ENCODE results near the gene COG5.

COG5 gene

DNA sequence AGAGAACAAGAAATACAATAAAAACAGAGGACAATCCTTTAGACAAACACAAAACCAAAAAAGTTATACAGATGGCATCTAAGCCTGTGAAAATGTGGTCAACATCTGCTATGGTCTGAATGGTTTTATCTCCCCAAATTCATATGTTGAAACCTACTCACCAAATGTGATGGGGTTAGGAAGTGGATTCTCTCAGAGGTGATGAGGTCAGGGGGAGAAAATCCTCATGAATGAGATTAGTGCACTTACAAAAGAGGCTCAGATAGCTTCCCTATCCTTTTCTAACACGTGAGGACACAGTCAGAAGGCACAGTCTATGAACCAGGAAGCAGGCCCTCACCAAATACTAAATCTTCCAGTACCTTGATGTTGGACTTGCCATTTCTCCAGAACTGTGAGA is 241.7 kb downstream of the COG5 start:
- DNase-seq, result no peak

DNA sequence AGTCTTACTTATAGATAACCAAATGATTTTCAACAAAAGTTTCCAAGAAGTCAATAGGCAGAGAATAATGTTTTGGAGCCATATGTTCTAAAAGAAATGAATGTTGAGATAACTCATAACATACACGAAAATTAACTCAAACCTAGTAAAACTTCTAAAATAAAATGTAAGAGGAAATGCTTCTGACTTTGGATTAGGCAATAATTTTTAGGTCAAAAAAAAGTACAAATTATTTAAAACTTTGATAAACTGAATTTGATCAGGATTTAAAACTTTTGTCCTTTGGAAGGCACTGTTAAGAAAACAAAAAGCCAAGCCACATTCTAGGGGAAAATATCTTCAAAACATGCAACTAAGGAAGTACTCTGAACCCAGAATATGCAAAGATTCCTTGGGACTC is 242.1 kb downstream of the COG5 start:
- DNase-seq, result no peak

DNA sequence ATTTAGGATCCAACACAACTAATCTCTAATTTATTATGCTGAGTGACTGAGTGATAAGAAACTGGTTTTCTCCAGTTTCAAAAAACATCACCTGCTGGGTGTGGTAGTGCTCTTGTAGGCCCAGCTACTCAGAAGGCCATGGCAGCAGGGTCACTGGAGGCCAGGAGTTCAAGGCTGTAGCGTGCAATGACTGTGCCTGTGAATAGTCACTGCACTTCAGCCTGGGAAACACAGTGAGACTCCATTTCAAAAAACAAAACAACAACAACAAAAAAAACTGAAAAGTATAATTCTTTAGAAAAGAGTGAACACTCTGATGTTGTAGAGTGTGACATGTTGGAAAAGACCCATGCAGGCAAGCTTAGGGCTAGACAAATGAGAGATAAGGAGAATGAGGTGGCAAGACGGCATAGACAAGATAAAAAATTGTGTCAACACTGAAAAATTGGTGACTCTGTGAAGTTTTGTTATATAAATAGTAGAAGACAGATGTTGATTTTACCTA is 243.9 kb downstream of the COG5 start:
- DNase-seq, result no peak

DNA sequence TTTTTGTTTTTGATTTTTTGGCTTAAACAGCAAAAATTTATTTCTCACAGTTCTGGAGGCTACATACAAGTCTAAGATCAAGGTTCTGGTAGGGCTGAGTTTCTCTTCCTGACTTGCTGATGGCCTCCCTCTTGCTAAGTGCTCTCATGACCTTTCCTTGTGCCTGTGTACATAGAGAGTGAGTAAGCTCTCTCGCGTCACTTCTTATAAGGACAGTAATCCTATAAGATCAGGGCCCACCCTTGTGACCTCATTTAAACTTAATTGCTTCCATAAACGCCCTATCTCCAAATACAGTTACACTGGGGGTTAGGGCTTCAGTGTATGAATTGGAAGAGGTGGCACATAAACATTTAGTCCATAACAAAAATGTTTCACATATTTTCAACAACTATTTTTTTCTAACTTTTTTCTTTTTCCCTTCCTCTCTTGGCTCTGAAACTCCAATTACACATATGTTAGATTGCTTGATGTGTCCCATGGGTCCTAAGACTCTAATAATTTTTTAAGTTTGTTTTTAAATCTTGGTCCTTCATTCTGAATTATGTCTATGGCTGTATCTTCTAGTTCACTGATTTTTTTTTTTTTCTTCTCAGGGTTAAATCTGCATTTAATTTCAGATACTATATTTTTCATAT is 245.1 kb downstream of the COG5 start:
- no peak for DNase-seq

DNA sequence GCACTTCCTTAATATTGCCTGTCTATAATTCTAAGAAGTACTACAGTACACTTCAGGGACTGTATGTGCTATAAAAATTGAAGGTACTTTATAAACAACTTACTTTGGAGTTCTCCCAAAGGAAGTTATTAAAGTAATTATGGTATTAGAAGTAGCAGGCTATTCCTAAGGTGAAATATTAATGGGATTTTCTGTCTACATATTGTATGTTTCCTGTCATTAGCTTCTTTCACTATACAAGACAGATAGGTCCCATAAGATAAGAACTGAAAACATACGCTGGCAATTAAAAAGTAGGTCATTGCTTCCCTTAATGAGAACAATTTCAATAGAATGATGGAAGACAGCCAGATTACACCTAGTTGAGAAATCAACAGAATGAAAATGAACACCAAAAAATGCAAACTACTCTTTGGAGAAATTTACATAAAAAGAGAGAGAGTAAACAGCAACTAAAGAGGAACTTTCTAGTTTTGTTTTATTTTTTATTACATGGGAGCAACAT is 248.0 kb downstream of the COG5 start:
- no peak for DNase-seq

DNA sequence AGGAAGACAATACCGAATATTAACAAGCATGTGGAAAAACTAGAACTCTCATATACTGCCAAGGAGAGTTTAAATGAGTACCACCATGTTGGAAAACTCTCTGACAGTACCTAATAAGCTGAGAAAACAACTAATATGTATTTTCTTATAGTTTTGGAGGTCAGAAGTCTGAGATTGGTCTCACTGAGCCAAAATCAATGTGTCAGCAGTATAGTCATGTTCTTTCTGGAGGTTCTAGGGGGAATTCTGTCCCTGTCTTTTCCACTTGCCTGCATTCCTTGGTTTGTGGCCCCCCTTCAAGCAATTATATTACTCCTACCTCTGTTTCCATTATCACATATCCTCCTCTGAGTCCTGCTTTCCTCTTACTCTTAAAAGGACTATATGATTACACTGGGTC is 250.4 kb downstream of the COG5 start:
- DNase-seq, result no peak

DNA sequence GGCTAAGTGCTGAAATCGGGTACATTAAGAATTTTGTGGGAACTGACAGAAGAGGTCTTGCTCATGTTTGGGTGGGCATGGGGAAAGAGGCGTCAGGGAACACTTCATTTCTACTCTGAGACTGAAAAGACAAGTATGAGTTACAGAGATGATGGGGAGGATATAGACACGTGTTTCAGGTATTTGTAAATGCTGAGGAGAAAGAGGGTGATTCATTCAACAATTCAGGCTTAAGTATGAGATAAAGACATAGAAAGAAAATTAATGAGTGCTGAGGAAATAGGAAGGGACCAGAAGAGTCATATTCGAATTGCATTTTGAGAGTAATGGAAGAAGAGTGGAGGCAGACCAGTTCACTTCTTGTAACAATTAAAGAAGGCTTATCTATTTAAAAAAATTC is 251.3 kb downstream of the COG5 start:
- peak; percentile 57 for DNase-seq

DNA sequence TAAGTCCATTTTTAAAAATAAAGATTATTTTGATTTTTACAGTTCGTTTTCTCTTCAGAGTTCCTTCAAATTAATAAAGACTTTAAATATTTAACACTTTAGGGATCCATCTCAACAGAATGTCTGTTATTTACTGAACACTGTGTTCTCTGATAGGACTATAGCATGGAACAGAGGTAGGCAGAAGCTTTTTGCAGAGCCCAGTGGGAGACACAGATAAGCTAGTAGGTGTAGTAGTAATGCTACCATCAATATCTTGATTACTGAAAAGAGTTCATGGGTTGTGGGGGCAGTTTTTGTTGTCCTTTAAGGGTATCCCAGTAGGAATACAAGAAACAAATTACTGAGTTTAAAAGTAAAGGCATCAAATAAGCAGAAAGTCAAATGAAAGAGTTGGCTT is 254.4 kb downstream of the COG5 start:
- DNase-seq, result no peak

DNA sequence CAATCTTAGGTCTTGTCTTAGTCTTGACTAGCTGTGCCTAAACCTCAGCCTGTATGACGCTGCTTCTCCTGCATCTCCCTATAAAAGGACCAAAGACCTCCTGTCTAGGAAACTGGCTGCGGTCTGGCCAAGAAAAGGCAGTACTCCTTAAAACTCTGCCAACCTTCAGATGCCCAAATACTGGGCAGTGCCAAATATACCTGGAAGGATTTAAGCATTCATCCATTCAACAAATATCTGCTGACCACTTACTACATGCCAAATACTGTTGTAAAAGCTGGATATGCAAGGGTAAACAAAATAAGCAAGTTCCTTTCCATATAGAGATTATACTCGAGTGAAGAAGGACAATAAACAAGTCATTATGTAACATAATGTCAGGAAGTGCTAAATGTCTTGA is 259.1 kb downstream of the COG5 start:
- DNase-seq, result no peak

DNA sequence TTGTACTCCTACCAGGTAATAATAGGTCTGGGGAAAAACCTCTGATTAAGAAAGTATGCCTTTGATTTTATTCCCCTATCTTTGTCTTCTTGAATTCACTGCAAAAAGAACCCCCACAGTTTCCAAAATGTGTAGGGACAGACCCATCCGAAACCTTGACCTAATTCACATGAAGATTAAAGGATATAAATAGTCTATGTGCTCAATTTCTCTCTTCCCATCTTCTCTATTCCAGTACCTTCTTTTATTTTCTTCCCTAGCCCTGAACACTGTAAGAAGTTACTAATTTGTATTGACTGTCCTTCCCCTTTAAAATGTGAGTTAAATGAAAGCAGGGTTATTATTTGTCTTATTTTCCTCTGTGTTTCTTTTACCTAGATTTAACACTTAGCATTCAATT is 259.7 kb downstream of the COG5 start:
- no peak for DNase-seq

DNA sequence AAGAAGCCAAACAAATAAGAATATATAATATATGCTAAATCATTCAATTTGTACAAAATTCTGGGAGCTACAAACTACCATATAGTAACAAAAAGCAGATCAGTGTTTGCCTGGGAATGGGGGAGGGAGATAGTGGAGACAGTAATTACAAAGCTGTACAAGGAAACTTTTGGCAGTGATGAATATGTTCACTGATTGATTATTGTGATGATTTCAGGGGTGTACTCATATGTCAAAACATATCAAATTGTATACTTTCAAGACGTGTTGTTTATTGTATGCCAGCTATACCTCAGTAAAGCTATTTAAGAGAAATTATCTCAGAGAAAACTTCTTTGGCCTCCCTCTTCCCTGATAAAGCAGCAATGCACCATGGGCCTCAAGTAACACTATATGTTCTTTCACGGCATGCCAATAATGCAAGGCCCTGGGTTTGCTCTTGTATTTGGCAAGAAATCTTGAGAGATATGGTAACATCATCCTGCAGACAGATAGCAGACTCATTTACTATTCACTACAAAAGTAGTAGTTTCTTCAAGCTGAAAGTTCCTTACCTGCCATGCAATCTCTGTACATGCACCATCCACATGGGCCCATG is 261.4 kb downstream of the COG5 start:
- no peak for DNase-seq

DNA sequence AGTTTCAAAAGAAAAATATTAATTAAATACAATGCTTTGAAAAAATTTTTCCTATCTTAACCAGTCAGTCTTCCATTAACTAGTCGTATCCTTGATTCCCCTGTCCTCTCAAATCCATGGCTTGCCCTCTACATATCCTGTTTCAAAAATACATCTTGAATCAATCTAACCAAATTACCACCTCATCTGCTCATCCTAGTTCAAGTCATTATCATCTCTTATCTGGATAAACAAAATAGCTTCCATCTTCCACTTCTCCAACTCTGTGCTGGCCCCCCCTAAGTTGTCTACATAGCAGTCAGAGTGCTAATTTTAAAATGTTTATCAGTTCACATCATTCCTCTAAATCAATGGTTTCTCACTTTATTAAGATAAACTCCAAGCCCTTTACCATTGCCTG is 269.5 kb downstream of the COG5 start:
- DNase-seq, result no peak

DNA sequence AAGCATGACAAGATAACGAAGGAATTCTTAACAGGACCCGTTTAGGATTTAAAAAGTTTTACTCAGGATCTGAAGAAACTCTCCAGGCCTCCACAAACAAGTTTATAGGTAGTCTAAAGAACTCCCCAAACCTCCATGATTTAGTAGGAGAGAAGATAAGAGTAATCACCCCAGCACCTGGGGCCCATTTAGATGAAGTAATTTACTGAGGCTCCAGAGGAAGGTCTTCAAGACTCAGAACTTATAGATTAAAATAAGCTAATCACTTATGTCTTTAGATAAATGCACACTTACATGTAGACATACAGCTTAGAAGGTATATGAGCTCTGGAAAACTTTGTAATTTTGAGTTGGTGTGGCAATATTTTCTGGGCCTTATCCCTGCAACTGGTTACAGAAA is 271.1 kb downstream of the COG5 start:
- no peak for DNase-seq

DNA sequence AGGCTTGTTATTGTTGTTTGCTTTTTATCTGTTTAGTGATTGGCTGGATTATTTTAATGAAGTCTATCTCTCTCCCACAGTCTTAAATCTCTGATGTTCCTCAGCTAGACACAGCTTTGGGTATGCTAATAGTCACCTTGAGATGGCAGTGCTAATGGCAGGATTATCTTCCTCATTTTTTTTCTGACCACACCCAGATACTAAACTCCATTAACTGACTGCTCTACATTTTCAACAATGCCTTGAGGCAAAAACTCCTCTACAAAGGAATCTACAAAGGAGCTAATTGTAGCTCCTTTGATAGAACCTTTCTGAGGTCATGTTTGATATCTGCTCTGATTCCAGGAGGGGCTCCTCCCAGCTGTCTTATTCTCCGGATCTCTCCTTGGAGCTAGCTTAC is 272.3 kb downstream of the COG5 start:
- no peak for DNase-seq

DNA sequence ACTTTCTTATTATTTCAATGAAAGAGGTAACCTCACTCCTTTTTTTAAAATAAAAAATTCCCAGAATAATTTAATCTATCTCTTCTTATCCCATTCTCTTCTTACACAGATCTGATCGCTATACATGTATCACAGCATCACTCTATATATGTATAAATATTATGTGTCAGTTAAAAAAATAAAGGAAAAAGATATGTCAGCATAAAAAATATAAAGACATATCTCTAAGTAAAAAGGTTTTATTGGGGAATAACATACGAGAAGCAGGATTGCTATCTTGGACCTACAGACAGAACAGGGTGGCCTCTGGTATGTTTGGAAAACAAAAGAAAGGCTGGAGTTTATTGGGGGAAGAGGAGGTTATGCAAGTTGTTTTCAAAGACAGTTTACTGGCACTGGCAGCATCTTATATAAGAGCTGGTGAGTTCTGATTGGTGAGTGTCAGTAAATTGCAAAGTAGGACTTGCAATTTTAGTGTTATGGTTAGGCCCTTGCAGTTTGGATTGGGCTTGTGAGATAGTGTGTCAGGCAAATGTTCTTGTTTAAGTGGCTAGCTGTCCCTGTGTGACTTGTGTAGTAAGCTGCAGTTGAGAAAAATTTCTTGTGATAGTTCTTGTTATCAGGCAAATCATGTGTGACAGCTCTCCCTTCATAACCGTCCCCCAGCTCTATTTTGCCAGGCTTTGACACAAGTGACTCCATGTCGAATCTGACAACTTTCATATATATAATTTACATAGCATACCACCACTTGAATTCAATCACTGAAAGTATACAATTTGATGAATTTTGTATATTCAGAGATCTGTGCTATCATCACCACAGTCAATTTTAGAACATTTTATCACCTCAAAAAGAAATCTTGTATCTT is 276.7 kb downstream of the COG5 start:
- no peak for DNase-seq

DNA sequence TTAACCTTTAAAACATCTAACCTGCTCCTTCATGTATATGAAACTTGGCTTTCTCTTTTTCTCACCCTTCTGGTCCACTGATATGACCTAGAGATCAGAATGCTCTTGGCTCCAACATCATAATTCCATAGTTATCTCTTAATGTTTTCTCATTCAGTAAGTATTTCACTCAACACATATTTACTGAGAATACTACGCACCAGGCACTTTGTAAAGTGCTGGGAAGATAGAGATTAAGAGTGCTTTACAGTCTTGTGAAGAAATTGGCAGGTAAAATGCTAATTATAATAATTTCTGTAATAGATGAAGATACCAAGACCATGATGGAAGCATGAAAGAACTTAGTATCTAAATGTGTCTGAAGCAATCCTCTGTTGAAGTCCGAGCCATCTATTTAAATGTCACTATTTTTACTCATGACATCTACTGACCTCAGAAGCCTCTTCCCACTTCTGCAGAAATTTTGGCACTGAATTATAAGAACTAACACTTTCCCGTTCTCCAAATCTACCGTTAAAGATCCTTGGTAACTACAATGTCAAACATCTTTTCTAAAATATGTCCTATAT is 278.7 kb downstream of the COG5 start:
- DNase-seq, result no peak

DNA sequence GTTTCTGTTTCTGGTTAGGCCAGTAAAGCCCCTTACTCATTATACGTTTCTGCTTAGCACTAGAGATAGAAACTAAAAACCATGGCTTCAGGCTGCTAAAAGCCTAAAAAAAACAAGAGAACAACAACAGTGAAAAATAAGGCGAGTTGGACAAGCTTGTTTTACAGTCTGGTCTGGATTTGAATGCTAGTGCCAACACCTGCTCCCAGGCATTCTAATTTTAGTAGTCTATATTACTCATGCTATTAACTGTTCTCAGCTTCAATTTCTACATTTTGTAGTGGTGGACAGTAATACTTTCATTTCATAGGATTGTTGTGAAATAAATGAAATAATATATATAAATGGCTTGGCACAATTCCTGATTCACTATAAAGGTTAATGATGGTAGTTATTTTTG is 286.4 kb downstream of the COG5 start:
- no peak for DNase-seq

DNA sequence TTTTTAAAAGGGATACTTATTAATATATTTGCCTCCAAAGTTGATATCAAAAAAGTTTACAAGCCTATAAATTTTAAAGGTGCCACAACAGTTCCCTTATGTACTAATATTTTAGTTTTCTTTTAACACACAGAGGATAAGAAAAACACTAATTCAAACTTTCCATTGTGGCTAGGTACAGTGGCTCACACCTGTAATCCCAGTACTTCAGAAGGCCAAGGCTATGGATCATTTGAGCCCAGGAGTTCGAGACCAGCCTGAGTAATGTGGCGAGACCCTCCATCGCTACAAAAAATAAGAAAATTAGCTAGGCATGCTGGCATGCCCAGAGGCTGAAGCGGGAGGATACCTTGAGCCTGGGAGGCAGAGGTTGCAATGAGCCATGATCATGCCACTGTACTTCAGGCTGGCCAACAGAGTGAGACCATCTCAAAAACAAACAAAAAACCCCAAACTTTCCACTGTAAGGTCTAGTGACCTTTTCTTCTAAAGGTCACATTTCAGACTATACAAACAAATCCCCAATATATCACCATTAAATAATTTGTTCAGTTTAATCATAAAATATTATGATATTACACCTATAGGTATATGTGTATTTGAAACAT is 287.4 kb downstream of the COG5 start:
- DNase-seq, result no peak

DNA sequence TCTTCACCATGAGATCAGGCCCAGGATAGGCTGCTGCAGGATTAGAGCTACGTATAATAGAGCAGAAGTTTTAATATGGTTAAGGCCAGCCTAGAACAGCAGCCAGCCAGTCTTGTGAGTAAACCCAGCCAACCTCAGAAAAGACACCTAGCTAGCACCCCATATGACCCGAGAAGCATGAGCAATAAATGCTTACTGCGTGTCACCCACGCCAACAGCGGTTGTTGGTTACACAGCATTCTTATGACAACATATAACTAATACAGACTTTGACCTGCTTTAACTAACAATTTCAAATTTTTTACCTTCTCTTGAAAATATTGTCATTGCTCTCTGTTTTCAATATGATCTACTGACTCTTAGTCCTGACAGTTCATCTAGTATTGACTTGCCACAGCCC is 289.2 kb downstream of the COG5 start:
- no peak for DNase-seq

DNA sequence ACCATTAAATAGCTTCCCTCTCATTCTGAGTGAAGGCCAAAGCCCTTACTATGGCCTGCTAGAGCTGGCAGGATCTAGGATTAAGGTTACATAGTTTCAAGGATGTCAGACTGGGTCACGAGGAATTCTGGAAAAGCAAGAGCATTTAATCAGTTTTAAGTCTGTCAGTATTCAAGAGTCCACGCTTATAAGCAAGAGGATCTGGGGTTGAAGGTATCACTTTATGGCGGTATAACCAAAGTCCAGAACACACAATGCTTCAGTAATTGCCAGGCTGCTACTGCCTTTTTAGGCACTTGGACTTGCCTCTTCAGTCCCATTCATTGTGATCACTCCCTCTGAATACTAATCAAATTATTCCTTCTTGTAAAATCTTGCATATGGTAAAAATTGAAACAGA is 293.9 kb downstream of the COG5 start:
- DNase-seq, result no peak

DNA sequence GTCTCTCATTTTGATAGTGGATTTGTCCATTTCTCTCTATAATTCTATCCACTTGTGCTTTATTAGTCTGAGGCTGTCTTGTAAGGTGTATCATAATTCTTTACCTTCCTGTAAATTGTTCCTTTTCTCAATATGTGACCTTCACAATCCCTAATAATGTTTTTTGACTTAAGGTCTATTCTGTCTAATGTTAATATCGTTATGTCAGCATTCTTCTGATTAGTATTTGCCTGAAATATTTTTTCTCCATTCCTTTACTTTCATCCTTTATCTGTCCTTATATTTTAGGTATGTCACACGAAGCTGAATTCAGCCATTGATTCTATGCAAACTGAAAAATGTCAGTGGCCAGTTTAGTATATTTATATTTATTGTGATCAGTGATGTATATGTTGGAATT is 295.1 kb downstream of the COG5 start:
- DNase-seq, result no peak

DNA sequence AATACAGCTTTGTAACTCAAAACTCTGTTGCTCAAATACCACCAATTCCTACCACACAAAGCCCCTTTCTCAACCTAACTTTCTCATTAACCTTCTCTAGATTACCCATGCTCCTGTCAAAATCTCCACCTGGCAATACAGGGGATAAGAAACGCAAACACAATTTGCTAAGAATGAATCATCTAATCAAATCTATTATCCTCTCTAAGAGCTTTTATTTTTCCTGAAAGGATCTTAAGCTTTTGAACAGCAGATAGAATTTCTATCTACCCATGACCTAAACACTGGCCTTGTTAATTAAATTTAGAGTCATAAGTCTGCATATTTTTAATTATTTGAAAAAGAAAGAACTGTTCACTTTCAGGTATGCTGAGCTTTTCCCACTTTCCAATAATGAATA is 296.6 kb downstream of the COG5 start:
- DNase-seq, result no peak

DNA sequence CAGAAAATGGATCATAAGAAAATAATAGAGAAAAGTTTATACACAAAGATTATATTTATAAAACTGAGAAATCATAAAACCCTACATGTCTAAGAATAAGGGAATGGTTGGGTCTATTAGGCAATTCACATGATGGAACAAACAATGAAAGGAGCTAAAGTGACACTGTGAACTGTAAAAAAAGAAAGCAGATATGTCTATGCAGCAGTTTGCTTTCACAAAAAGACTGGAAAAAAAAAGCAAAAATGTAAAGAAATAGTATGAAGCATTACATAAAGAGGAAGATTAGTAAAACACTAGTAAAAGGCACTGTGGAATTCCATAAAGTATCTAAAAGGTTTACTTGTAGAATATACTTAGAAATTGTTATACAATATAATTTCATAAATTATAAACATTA is 299.0 kb downstream of the COG5 start:
- DNase-seq, result no peak

Measured in fibroblast of skin of abdomen (primary cell).